Mononuclear cell (primary cell): ENCODE results near the gene DCDC2. TPM values are rescaled to one million over a fixed set of nuclear protein-coding genes. Genes with fewer than 3 reads are reported as not detected.

Experiments
- total RNA-seq: library from RNA; depleted of rRNA; stranded (reverse); fragments of >200 nt; gene quantifications from one replicate; pipeline ENCODE4 v1.2.3, GENCODE V29; 2012

Gene DCDC2
- total RNA-seq, 1 donor: 0.10 TPM

Other genes with a start within 250 kb of the DCDC2 start
- not detected for gene NRSN1, start 231.8 kb downstream of the DCDC2 start, total RNA-seq
- gene MRS2, start 44.9 kb upstream of the DCDC2 start, total RNA-seq: 6.7 TPM
- gene GPLD1, start 131.5 kb upstream of the DCDC2 start, total RNA-seq: 0.42 TPM
- 2.4 TPM for gene ALDH5A1, start 136.9 kb upstream of the DCDC2 start, total RNA-seq